ENCODE data around the gene OGFOD2.

The OGFOD2 gene

GRCh38 chr12:122988036-122988435, 13.0 kb downstream of the OGFOD2 start:
- DNase-seq (ENCODE audit: low read depth, low spot score): no peak
- no peak for TF ChIP-seq CTCF (IDR thresholded peaks at IDR 0.05; ENCODE audit: insufficient read depth, low read length, missing control alignments)
- no peak overlapping the region for H3K4me3 ChIP-seq (ENCODE audit: low read depth, low read length)
- ChIA-PET CTCF (interaction anchor here (1.4 to 6.0 kb wide), 2 partner anchors 249 to 254 kb away, joined by 3 to 27 read pairs; no protein-coding TSS in a partner anchor), POLR2A (interaction anchor here (0.6 kb wide), 1 partner anchor 325 kb away, joined by 3 read pairs; no protein-coding TSS in a partner anchor)

- no peak overlapping the region for H3K4me3 ChIP-seq (ENCODE audit: low read depth, low read length)
- TF ChIP-seq CTCF (IDR thresholded peaks at IDR 0.05; ENCODE audit: insufficient read depth, low read length, missing control alignments): no peak
- POLR2A ChIA-PET: interaction anchor here (1.5 kb wide), 1 partner anchor 9 kb away, joined by 5 read pairs; the partner anchor contains the start of gene ARL6IP4
- DNase-seq (ENCODE audit: low read depth, low spot score): no peak
- CTCF ChIA-PET: interaction anchor here (6.0 kb wide), 1 partner anchor 249 kb away, joined by 27 read pairs; no protein-coding TSS in a partner anchor
Observed at GRCh38 chr12:122988612-122989212, 13.7 kb downstream of the OGFOD2 start.

- CTCF ChIA-PET: interaction anchor here (1.2 to 6.0 kb wide), 2 partner anchors 8 to 248 kb away, joined by 3 to 27 read pairs; no protein-coding TSS in a partner anchor
- no peak for DNase-seq (ENCODE audit: low read depth, low spot score)
- POLR2A ChIA-PET: interaction anchor here (0.9 to 1.5 kb wide), 2 partner anchors 9 to 243 kb away, joined by 5 read pairs; partner anchors contain the start of genes ARL6IP4, MPHOSPH9 and MTRFR
Observed at GRCh38 chr12:122989225-122989839, 14.3 kb downstream of the OGFOD2 start.

DNA sequence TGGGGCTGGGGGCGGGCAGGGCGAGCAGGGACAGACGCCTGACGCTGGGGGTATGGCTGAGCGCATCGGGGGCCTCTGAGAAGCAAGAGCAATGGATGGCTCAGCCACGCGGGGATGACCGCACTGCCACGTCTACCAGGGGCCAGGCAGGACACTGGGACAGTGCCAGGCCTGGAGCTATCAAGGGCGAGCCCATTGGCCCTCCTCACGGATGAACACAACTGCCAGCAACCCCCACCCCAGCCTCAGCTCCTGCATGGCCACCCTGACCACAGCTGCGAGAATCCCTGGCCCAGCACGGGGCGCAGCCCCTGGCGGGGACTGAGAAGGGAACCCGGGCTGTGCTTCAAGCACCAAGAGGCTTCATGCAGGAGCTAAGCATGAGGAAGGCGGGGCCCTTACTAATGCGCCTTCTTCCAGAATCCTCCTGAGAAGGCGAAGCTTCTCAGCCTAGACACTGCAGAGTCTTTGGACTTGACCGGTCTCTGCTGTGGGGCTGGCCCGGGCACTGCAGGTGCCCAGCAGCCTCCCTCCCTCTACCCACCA, 14.9 kb downstream of the OGFOD2 start:
- ChIA-PET CTCF (interaction anchor here (1.2 to 6.0 kb wide), 2 partner anchors 8 to 247 kb away, joined by 3 to 27 read pairs; no protein-coding TSS in a partner anchor), POLR2A (interaction anchor here (0.9 to 1.5 kb wide), 2 partner anchors 10 to 243 kb away, joined by 5 read pairs; partner anchors contain the start of genes ARL6IP4, MPHOSPH9 and MTRFR)
- no peak for DNase-seq (ENCODE audit: low read depth, low spot score)
- no peak for TF ChIP-seq CTCF (IDR thresholded peaks at IDR 0.05; ENCODE audit: insufficient read depth, low read length, missing control alignments)
- no peak overlapping the region for H3K4me3 ChIP-seq (ENCODE audit: low read depth, low read length)

More at GRCh38 chr12:122989225-122989839, 14.3 kb downstream of the OGFOD2 start:
- no peak for TF ChIP-seq CTCF (IDR thresholded peaks at IDR 0.05; ENCODE audit: insufficient read depth, low read length, missing control alignments)
- no peak overlapping the region for H3K4me3 ChIP-seq (ENCODE audit: low read depth, low read length)

DNA sequence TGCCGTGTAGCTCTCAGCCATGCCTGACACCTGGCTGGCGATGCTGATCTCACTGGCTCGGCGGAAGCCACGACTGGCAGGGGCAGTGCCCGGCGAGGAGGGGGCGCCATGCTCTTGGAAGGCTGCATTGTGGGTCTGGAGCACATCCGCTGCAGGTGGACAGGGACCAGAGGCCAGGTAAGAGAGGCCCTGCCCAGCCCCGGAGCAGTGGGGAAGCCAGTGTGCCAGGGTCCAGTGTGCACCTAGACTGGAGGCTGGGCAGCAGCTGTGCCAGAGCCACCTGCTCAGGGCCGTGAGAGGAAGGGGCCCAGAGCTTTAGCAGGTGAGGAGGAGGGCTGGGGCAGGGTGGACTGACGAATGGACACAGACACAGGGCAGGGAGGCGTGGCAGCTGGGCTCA, 15.5 kb downstream of the OGFOD2 start:
- ChIA-PET CTCF (interaction anchor here (1.1 to 6.0 kb wide), 3 partner anchors 9 to 247 kb away, joined by 3 to 27 read pairs (median 3); no protein-coding TSS in a partner anchor), POLR2A (interaction anchor here (0.9 to 1.5 kb wide), 2 partner anchors 11 to 242 kb away, joined by 5 read pairs; partner anchors contain the start of genes ARL6IP4, MPHOSPH9 and MTRFR)
- no peak overlapping the region for H3K4me3 ChIP-seq (ENCODE audit: low read depth, low read length)
- no peak for TF ChIP-seq CTCF (IDR thresholded peaks at IDR 0.05; ENCODE audit: insufficient read depth, low read length, missing control alignments)
- DNase-seq (ENCODE audit: low read depth, low spot score): no peak
